PC-3 (cell line): ENCODE data around the gene ENAH.

Source experiments
- CTCF ChIP-seq: fragments of 300-600 bp; sonication (generic); conservative IDR thresholded peaks from 2 replicates; pipeline ENCODE4 v1.5.1; 2017; ENCODE audit warnings: antibody characterized with exemption, low read depth, mild to moderate bottlenecking, low read length
- EZH2phosphoT487 ChIP-seq: fragments of 300-600 bp; sonication (generic); IDR thresholded peaks from 2 replicates; pipeline ENCODE4 v1.6.1; 2018; ENCODE audit warnings: mild to moderate bottlenecking, antibody characterized with exemption, low read length, borderline replicate concordance

DNA sequence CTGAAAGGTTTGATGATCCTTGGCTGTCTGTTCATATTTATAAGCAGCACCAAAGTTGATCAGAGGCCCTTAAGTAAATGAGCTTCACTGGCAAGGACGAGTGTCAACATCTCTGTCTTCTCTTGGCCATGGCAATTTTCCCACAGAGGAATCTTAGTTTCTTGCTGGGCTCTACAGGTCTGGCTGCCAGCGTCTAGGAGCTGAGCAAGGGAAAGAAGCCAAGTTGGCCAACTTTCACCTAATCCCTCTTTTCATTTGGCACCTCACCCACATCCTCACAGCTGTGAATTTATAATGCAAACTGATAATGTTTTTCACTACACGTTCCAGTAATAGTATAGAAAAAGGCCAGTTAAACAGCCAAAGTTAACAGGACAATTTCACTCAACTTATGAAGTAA, 126.0 kb downstream of the ENAH start:
- TF ChIP-seq CTCF (no peak), EZH2phosphoT487 (no peak)
